LNCAP (cell line): ENCODE measurements around the gene SIDT1.

Experiments used
- TF ChIP-seq, protein P1 (sequence below): fragments of 450-650 bp; IDR thresholded peaks from 2 replicates; pipeline ENCODE4 v1.5.1; 2017; ENCODE audit warnings: mild to moderate bottlenecking

SIDT1 gene

DNA sequence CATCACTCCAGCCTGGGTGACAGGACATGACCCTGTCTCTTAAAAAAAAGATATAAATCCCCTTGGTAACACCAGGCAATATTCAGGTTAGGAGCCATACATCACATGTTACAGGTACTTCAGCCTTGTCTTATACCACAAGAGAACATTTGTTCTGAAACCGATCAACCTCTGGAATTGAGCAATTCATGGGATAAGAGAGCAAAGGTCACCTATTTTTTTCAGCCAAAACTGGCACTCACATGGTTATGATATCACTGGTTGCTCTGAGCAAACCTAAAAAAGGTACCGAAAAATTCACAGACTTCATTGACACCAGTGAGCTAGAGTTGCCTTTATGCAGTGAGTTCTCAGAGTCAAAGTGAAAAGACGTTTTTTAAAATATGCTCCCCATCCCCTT, 26.5 kb upstream of the SIDT1 start:
- TF ChIP-seq, protein P1, sequence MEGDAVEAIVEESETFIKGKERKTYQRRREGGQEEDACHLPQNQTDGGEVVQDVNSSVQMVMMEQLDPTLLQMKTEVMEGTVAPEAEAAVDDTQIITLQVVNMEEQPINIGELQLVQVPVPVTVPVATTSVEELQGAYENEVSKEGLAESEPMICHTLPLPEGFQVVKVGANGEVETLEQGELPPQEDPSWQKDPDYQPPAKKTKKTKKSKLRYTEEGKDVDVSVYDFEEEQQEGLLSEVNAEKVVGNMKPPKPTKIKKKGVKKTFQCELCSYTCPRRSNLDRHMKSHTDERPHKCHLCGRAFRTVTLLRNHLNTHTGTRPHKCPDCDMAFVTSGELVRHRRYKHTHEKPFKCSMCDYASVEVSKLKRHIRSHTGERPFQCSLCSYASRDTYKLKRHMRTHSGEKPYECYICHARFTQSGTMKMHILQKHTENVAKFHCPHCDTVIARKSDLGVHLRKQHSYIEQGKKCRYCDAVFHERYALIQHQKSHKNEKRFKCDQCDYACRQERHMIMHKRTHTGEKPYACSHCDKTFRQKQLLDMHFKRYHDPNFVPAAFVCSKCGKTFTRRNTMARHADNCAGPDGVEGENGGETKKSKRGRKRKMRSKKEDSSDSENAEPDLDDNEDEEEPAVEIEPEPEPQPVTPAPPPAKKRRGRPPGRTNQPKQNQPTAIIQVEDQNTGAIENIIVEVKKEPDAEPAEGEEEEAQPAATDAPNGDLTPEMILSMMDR, result no peak

DNA sequence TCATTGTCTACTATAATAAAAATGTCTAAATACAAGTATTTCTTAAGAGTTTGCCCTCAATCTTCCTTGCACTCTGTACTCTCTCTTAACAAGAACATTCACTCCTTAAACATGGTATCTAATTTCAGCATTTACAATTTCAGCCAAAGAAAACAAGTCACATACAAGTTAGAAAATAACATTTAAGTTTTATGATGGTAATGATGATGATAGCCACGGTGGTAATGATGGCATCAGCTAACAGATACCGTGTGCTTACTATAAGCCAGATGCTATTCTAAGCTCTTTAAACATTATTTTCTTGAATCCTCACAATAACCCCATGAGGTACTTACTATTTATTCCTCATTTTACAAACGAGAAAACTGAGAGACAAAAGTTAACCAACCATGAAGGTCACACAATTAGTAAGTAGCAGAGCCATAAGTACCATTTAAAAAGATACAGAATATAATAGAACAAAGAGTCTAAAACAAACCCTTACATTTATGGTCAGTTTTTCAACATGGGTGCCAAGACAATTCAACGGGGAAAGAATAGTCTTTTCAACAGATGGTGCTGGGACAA, 24.8 kb upstream of the SIDT1 start:
- TF ChIP-seq, protein P1, result no peak

DNA sequence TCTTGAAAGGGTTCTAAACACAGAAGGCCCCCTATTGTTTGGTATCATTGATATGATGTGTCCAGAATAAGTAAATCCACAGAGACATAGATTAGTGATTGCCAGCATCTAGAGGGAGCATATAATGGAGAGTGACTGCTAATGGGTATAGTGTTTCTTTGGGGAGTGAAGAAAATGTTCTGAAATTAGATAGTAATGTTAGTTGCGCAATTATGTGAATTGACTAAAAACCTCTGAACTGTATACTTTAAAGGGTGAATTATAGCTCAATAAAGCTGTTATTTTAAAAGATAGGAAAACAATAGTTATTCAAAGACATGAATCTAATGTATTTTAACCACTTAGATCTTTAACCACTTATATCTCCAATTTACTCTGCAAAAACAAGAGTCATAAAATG, 23.4 kb upstream of the SIDT1 start:
- TF ChIP-seq, protein P1, result no peak

DNA sequence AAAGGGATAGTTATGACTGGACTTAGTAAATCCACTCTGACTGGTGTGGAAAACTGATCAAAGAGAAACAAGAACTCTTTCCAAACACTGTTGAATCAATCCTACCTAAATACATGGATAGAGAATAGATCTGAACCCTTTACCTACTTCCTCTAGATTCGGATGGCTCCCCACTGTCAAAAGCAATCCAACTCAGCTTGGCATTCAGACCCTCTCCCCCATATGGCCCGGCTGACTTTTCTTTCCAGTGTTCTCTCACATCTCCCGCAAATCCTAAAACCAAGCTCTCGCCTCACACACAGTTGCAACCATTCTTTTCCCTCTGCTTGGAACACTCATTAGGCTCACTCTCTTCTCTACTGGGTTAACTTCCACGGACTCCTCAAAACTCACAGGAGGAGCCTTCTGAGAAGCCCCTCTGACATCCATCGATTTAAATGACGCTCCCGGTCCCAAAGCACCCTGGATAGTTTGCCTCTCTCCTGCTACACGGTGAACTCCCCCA, 18.0 kb upstream of the SIDT1 start:
- TF ChIP-seq, protein P1, result no peak

DNA sequence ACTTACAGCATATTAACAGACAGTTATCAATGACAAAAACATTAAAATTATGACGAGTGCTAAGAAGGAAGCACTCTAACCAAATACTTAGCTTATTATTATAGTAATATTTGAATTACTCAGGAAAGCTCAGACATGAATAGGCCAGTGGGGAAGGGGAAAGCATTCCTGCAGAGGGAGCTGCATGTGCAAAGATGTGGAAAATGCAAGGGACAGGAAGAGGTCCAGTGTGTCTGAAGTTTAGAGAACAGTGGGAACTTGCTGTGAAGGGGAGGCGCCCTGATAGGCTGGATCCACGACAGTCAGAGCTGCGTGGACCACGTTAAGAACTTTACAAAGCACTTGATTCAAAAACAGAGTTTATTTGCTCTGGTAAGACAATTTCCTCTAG, 16.2 kb upstream of the SIDT1 start:
- TF ChIP-seq, protein P1, result no peak

DNA sequence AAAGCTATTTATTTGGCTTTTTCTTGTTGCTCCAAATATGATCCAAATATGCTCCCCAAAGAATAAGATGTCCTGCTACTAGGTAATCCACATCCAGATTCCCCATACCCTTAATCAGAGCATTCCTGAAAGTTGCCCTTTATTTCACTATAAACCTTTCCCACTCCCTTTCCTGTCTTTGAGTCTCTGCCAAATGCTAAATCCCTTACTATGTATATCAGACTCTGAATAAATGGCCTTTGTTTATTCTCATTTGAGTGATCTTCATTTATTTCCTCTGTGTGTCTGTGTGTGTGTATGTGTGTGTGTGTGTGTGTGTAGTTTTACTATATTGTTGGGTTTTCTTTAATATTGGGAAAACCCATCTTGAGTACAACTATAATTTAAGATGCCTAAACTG, 10.4 kb upstream of the SIDT1 start:
- TF ChIP-seq, protein P1, result no peak

DNA sequence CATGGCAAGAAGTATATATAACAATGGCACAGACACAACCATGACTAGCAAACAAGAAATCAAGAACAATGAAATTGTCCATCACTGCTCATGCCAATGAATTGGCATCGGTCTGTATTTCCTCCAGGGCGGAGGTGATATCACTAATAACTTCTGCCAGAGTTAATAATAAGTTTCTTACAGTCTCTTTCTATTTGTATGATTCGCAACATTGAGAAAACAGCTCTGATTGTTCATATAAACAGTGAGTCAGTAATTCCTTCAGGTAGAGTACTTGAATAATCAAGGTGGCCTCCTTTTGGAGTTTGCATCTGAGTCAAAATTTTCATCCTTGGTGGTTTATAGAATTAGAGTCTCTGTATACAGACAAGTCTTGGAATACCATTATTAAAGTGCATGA, 9.1 kb upstream of the SIDT1 start:
- TF ChIP-seq, protein P1, result no peak
